ENCODE data around the gene EPHB1.

EPHB1 gene

DNA sequence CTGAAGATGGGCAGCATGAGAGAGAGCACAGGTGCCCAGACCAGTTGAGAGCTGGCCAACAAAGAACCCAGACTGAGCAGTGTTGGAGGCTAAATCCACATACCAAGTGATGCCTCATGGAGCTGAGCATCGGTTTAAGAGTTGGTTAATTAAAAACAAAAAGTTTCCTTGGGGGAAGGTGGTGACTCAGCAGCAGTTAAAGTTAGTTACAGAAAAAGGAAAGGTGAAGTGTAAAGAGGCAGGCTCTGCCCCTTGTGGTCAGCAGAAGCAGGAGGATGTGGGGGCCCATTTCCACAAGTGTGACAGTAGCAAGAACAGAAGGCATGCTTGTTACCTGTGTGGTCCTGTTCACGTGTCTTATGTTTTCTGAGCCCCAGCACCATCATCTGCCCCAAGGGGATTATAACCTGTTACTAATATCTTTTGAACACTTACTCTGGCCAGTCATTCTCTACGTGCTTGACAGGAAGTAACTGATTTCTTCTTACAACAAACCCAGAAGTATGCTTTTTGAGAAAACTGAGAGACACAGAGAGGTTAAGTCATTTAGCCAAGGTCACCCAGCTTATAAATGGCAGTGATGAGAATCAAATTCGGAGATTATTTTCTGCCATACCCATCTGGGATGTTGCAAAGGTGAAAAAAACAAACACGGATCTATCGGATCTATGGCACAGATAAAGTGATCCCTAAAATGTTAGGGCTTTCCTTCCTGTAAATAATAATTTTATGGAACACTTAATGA lies 91.0 kb downstream of the EPHB1 start:
- DNase-seq = no peak

DNA sequence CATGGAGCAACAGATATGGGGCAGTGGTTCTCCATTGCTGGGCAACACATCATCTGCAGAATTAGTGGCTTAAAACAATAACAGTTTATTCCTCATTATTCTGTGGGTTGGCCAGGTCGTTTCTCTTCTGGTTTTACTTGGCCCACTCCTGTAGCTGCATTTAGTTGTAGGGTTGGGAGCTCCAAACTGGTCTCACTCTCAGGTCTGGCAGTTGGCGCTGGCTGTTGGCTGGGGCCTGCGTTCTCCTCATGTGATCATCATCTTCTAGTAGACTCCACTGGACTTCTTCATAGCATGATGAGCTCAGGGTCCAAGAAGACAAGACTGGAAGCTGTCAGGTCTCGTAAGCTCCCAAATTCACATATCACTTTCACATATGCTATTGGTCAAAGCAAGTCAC lies 91.9 kb downstream of the EPHB1 start:
- DNase-seq = no peak

- DNase-seq = no peak
These were observed 92.5 kb downstream of the EPHB1 start for GRCh38 chr3:134887536-134887935.

DNA sequence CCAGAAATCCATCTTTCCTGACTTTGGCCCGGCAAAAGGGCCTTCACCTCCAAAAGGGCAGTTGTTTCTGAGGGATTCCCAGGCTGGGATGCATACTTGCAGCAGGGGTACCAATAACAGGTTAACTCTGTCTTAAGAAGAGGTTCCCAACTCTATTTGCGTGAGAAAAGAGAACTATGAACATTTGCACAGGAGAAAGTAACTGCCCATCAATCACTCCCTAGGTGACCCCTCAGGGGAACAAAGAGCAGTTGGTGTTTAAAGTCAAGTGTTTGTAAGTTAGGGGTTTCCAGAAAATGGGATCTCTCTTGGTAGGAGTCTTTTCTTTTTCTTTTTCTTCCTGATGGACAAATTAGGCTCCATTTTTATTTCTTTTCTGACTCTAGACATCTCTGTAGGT lies 97.3 kb downstream of the EPHB1 start:
- DNase-seq = no peak

- DNase-seq = no peak
These were observed 97.7 kb downstream of the EPHB1 start for GRCh38 chr3:134892761-134893160.

GRCh38 chr3:134894533-134894932 lies 99.5 kb downstream of the EPHB1 start:
- no peak for DNase-seq

DNA sequence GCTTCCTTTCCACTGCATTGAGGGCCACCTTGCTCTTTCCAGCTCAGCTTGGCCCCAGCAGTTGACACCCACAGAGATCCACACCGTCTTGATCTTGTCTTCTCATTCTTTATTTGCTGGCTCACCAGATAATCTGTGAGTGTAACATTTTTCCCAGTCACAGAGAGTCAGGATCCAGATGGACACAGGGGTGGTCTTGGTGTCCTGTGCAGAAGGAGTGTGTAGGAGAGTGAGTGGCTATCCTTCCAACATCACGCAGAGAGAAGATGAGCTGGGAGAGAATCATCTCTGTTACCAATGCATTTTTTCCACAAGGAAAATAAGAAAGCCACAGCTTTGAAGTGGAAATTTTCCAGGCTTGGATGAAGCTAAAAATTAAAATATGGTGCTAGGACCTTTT lies 100.1 kb downstream of the EPHB1 start:
- no peak for DNase-seq

DNA sequence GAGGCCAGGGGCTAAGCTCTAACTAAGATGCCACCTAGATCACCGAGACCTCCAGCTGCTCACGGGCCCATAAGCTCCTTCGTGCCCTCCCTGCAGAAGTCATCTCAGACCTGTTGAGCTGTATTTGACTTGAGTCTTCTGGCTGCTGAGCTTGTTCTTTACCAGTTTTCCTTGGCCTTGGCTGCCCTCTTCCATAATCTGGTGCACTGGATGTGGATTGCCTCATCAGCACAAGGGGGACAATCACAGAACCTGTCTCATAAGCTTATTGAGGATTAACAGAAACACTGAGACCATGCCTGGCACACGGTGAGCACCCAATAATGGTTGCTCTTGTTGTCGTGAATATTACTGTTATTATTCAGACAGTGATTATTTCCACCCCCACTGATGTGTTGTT lies 101.1 kb downstream of the EPHB1 start:
- DNase-seq = no peak

GRCh38 chr3:134896696-134897095 lies 101.6 kb downstream of the EPHB1 start:
- DNase-seq = no peak

GRCh38 chr3:134897391-134898141 lies 102.5 kb downstream of the EPHB1 start:
- DNase-seq = no peak

- DNase-seq = peak; percentile 93
These were observed 103.2 kb downstream of the EPHB1 start for GRCh38 chr3:134898181-134898754.

- DNase-seq = no peak
These were observed 104.7 kb downstream of the EPHB1 start for GRCh38 chr3:134899786-134900185.

- no peak for DNase-seq
These were observed 105.4 kb downstream of the EPHB1 start for GRCh38 chr3:134900482-134900881.

DNA sequence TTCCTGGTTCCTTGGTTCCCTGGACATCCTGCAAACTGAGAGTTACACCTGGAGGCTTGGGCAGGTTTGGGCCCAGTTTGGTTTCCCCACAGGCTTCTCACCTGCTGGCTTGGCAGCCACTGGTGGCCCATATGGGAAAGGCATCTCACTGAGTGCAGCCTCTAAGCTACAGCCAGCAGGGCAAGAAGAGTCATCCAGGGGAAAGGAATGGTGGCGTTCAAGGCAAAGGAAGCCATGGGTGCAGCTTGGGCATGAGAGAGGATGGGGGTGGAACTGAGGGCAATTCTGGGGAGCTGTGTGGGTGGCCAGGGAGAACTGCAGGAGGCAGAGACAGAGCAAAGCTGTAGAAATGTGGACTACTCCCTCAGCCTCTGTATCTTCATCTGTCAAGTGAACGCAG lies 106.4 kb downstream of the EPHB1 start:
- DNase-seq = no peak

GRCh38 chr3:134903837-134904236 lies 108.8 kb downstream of the EPHB1 start:
- DNase-seq = no peak

DNA sequence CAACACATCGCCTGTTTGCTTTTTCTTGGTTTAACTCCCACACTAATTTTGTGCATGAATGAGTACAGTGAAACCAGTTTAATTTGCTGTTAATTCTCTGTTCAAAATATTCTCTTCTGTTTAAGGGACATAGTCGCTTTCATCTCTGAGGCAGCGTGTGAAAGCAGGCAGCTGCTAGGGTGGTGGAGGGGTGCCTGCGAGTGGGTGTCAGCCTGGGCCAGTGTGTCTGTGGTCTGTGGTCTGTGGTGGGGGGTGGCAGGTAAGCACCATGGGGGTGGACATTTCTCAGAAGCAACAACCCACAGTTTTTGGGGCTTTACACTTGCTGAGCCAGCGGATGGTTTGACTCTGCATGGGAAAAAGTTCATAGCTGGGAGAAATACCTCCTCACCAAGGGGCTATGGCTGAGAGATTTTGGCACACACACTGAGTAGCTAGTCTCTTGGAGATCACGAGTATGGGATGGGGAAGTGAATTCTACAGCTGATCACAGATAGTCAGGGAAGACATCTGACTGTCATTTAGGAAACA lies 109.2 kb downstream of the EPHB1 start:
- DNase-seq = no peak

GRCh38 chr3:134904776-134905646 lies 110.0 kb downstream of the EPHB1 start:
- DNase-seq = no peak

GRCh38 chr3:134905647-134905935 lies 110.5 kb downstream of the EPHB1 start:
- no peak for DNase-seq

- DNase-seq = no peak
These were observed 113.2 kb downstream of the EPHB1 start for GRCh38 chr3:134908271-134908670.

- no peak for DNase-seq
These were observed 115.0 kb downstream of the EPHB1 start for GRCh38 chr3:134910026-134910425.

- DNase-seq = no peak
These were observed 116.8 kb downstream of the EPHB1 start for GRCh38 chr3:134911586-134912548.

All from NCI-H2171 (cell line).